GM13976 (cell line): ENCODE results near the gene TMEM270.
"Not testable (repeated sequence)": the region's sequence is repeated elsewhere in the genome, so short reads cannot be mapped to it uniquely, and the experiment has no call there.

Source experiments
- DNase-seq: peaks from one replicate; pipeline ENCODE4 v3.0.0; 2012; ENCODE audit warnings: low spot score
- CTCF ChIP-seq: IDR thresholded peaks from 2 replicates; pipeline ENCODE4 v1.5.1; 2012; ENCODE audit warnings: borderline replicate concordance, mild to moderate bottlenecking; ENCODE audit not compliant: insufficient read depth; ENCODE audit errors: extremely low read depth, missing control alignments, control extremely low read depth
- in situ Hi-C: fragments of 300-500 bp; cut with MboI; formaldehyde crosslinking; loops from one replicate; pipeline ENCODE4 v1.12.0; 2022; ENCODE audit warnings: low sequenced_read_pairs, mixed read lengths, inconsistent platforms; ENCODE audit not compliant: unreplicated experiment

Gene TMEM270

GRCh38 chr7:73860859-73861258 lies at the start of gene TMEM270:
Gene TMEM270, plus strand, starts transcription at chr7:73861159. Its CDS starts 36 bp downstream, at chr7:73861195.
- in situ Hi-C loops, result no loop called here
- TF ChIP-seq CTCF, result no peak
- DNase-seq, result no peak

GRCh38 chr7:73811760-73812168 lies 49.2 kb upstream of the TMEM270 start:
- peak; percentile 59 for TF ChIP-seq CTCF
- in situ Hi-C loops, result no loop called here
- DNase-seq, result peak; percentile 78

GRCh38 chr7:73812996-73813395 lies 48.0 kb upstream of the TMEM270 start:
- in situ Hi-C loops, result no loop called here

GRCh38 chr7:73815436-73815835 lies 45.5 kb upstream of the TMEM270 start:
- no peak for DNase-seq
- in situ Hi-C loops, result no loop called here
- no peak for TF ChIP-seq CTCF

More at GRCh38 chr7:73812996-73813395, 48.0 kb upstream of the TMEM270 start:
- no peak for DNase-seq
- TF ChIP-seq CTCF, result no peak

- TF ChIP-seq CTCF, result no peak
- in situ Hi-C loops, result no loop called here
- no peak for DNase-seq
Measured at GRCh38 chr7:73817121-73817520, 43.8 kb upstream of the TMEM270 start.

GRCh38 chr7:73820013-73820412 lies 40.9 kb upstream of the TMEM270 start:
- no peak for DNase-seq
- TF ChIP-seq CTCF, result no peak
- in situ Hi-C loops, result no loop called here

- in situ Hi-C loops, DNase-seq: not testable (repeated sequence)
Measured at GRCh38 chr7:73821597-73822285, 39.2 kb upstream of the TMEM270 start.
